Raji (cell line): ENCODE measurements around the gene PARK7.

ENCODE experiments used
- POLR2A ChIP-seq: IDR thresholded peaks from 2 replicates; pipeline ENCODE4 v1.6.1; 2011; ENCODE audit warnings: low read depth, low read length, control low read depth; ENCODE audit not compliant: insufficient read depth

PARK7 gene

DNA sequence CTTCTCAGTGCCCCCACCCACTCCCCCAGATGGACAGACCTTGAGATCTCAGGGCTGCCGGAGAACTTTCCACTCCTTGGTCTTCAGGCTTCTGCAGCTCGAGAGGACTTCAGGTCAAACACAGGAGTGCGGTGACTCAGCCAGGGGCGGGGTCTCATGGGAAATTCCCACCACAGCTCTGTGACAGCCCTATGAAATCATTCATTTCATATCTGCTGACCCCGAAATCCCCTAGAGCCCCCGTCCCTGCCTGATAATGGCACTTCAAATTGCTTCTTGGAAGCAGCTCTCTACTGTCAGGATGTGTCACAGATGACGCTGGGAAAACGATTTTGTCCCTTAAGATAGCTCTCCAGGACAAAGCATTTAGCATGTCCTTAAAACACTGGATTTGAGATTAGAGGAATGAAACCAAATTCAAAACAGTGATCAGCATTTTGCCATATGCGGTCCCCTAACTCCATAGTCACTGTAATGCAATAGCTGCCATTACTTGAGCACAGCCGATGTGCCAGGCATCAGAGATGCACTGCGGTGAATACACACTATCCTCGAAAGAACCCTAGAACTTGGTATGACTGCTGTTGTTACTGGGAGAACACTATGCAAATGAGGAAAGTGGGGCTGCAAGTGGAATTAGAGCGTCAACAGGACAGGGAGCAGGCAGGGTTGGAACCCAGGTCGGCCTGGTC lies 20.6 kb upstream of the PARK7 start, which contains the start of gene TNFRSF9:
Gene TNFRSF9, minus strand, starts transcription at position 95 of the 692 bp plus-strand sequence. CDS start 845 bp downstream, outside the sequence.
- TF ChIP-seq POLR2A = no peak

DNA sequence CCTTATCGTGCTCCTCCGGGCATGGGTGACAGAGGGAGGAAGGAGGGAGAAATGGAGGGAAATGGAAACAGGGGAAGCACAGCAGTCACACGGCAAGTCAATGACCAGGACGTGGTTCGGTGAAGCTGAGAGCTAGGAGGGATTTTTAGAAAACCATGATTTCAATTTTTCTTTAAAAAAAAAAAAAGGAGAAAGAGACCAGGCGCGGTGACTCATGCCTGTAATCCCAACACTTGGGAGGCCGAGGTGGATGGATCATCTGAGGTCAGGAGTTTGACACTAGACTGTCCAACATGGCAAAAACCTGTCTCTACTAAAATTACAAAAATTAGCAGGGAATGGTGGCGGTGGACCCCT lies 20.1 kb upstream of the PARK7 start:
- TF ChIP-seq POLR2A = no peak

- TF ChIP-seq POLR2A = no peak
Observed at GRCh38 chr1:7942214-7942921, 19.1 kb upstream of the PARK7 start.

GRCh38 chr1:7943251-7943650 lies 18.3 kb upstream of the PARK7 start:
- TF ChIP-seq POLR2A = no peak

GRCh38 chr1:7948960-7949359 lies 12.6 kb upstream of the PARK7 start:
- TF ChIP-seq POLR2A = no peak

GRCh38 chr1:7953850-7954609 lies 7.5 kb upstream of the PARK7 start:
- peak; percentile 94 for TF ChIP-seq POLR2A

DNA sequence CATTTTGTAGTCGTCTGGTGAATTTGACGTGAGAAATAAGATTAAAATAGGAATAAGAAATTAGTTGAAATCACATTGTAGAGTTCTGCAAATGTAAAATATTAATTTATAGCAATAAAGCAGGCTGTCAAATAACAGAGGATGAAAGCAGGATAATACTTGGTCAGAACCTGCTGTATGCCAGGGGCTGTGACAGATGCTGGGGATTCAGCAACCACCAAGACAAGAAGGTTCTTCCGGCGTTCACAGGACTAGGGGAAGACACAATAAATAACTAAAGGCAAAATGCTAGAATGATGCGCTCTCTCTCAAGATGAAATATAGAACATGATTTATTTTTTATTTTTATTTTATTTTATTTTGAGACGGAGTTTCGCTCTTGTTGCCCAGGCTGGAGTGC lies 6.8 kb upstream of the PARK7 start:
- TF ChIP-seq POLR2A = no peak

DNA sequence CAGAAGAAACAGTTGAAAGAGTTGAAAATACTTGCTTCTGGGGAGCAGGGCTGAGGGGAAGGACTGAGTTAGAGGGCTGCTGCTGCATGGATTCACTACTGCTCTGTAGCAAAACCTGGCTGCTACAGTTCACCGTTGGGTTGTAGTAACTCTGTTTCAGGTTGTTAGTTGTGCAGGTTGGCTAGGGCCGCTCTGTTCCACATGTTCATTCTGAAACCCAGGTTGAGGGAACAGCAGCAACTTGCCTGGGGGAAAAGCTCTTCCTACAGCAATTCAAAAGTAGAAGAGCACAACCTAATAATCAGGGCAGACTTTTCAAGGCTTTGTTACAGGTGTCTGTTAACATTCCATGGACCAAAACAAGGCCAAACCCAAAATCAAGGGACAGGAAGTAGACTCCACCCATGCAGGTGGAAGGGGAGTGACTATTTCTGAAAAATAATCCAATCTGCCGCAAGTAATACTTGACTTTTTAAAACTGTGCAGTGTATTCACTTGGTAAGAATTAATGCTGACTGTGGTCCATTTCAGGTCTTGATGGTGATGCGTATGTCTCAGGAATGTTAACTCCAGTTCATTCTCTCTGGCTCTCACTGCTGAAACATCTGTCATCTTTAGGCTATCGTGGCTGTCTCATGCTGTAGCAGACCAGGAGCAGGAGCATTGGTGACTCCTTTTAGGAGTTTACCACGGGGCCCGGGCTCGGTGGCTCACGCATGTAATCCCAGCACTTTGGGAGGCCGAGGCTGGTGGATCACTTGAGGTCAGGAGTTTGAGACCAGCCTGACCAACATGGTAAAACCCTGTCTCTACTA lies 5.1 kb upstream of the PARK7 start:
- no peak for TF ChIP-seq POLR2A

DNA sequence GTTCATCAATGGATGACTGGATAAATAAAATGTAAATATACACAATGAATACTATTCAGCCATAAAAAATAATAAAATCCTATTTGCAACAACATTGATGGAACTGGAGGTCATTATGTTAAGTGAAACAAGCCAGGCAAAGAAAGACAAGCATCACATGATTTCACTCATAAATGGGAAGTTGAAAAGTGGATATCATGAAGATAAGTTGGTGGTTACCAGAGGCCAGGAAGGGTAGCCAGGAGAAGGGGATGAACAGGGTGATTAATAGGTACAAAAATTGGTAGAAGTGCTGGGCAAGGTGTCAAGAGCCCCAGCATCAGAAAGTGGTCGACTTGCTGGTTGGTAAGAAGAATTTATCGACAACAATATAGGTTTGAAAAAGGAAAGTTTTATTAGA lies 1.3 kb upstream of the PARK7 start:
- TF ChIP-seq POLR2A = no peak

- TF ChIP-seq POLR2A = no peak
Observed at GRCh38 chr1:7960867-7961215, 670 bp upstream of the PARK7 start.

GRCh38 chr1:7962014-7962335 lies 464 bp downstream of the PARK7 start:
- no peak for TF ChIP-seq POLR2A

DNA sequence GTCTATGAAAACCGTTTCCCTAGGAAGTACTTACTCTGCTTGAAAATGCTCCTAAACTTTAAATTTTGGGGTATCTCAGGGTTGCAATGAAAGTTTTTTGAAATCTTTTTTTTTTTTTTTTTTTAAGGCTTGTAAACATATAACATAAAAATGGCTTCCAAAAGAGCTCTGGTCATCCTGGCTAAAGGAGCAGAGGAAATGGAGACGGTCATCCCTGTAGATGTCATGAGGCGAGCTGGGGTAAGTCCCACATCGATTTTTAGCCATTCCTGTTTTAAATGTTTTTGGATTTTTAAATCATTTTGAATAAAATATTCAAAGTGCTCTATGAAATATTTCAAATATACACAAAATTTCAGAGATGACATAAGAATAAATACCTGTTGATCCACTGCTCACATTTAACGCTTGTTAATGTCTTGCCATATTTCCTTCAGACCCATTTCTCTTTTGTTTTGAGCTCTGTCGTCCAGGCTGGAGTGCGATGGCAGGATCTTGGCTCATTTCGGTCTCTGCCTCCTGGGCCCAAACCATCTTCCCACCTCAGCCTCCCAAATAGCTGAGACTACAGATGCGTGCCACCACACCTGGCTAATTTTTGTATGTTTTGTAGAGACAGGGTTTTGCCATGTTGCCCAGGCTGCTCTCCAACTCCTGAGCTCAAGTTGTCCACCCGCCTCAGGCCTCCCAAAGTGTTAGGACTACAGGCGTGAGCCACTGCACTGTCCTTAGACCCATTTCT lies 1.3 kb downstream of the PARK7 start:
- no peak for TF ChIP-seq POLR2A

DNA sequence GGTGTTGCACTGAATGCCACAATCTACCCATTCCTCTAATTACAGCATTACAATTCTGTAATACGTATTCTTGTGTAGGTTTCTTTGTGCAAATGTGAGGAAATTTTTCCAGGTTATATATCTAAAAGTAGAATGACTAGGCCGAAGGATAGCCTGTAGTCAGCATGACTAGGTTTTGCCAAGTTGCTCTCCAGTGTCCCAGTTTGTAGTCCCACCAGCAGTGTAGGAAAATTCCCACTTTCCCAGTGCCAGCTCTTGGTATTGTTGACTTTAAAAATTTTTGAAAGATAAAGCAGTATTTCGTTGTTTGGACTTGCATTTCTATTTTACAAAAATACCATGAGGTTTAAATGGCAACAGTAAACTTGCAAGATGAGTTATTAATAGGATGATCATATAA lies 3.0 kb downstream of the PARK7 start:
- no peak for TF ChIP-seq POLR2A

DNA sequence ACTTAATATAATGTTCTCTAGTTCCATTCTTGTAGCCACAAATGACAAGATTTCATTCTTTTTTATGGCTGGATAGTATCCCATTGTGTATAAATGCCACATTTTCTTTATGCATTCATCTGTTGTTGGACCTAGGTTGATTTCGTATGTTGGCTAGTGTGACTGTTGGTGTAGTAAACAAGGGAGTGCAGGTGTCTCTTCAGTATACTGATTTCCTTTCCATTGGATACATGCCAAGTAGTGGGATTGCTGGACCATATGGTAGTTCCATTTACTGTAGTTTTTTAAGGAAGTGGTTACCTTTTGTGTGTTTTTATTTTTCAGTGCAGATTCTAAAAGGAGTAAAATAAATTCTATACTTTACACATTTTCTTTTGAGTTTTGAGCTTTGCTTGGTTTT lies 5.7 kb downstream of the PARK7 start:
- TF ChIP-seq POLR2A = no peak

- TF ChIP-seq POLR2A = no peak
Observed at GRCh38 chr1:7967651-7968050, 6.1 kb downstream of the PARK7 start.
